Measurements from ENCODE around the gene BTBD17. TPM values are rescaled to one million over a fixed set of nuclear protein-coding genes. Genes with fewer than 3 reads are reported as not detected.

The BTBD17 gene
- total and polyA plus RNA-seq, 10 of the 15 experiments (the other 5 are each of a cell fraction or from before 2014, with no cell fraction given): not detected

- TF ChIP-seq ZNF592 (IDR thresholded peaks at IDR 0.05) (no peak; the same call in 1 of the 2 replicates), USF1 (IDR thresholded peaks at IDR 0.05; ENCODE audit: borderline replicate concordance, extremely low read length, insufficient read depth, low read depth, low read length) (no peak), TCF7 (IDR thresholded peaks at IDR 0.05; ENCODE audit: borderline replicate concordance) (no peak), SPI1 (IDR thresholded peaks at IDR 0.05; ENCODE audit: borderline replicate concordance, insufficient read depth, low read depth, low read length) (no peak), BCLAF1 (IDR thresholded peaks at IDR 0.05) (no peak), SMC3 (IDR thresholded peaks at IDR 0.05; ENCODE audit: borderline replicate concordance, low read length) (peak; percentile 99), YY1 (IDR thresholded peaks at IDR 0.05; ENCODE audit: low read depth, low read length) (peak; percentile 84), HDGF (IDR thresholded peaks at IDR 0.05) (no peak), CBX3 (IDR thresholded peaks at IDR 0.05; ENCODE audit: borderline replicate concordance, low read depth) (no peak), TARDBP (IDR thresholded peaks at IDR 0.05; ENCODE audit: borderline replicate concordance) (no peak), POLR2AphosphoS5 (IDR thresholded peaks at IDR 0.05; ENCODE audit: low read length) (no peak), SKIL (IDR thresholded peaks at IDR 0.05; ENCODE audit: low read depth, poor library complexity, severe bottlenecking) (no peak), PAX5 (IDR thresholded peaks at IDR 0.05; ENCODE audit: borderline replicate concordance, low read depth, low read length) (no peak), NBN (IDR thresholded peaks at IDR 0.05) (no peak), EZH2 (IDR thresholded peaks at IDR 0.05; ENCODE audit: borderline replicate concordance, control insufficient read depth, low read depth, low read length) (no peak), PBX3 (IDR thresholded peaks at IDR 0.05; ENCODE audit: insufficient replicate concordance, low read depth, low read length) (no peak), BCL11A (IDR thresholded peaks at IDR 0.05; ENCODE audit: low read depth, low read length) (no peak), SIN3A (IDR thresholded peaks at IDR 0.05; ENCODE audit: low read depth, low read length) (no peak), CBFB (IDR thresholded peaks at IDR 0.05; ENCODE audit: low read depth) (no peak), YBX1 (IDR thresholded peaks at IDR 0.05) (no peak)
Measured at GRCh38 chr17:74379495-74380085, 17.9 kb upstream of the BTBD17 start (continued).

Data from GM12878 (cell line).